Body of pancreas (tissue), 4 donors: ENCODE measurements around the gene SCG2. TPM values are rescaled to one million over a fixed set of nuclear protein-coding genes. Genes with fewer than 3 reads are reported as not detected.

Experiments
- ATAC-seq: fragments of 150-250 bp; one replicate; pipeline ENCODE4 v1.9.1; 2016
- DNase-seq, 4 donors: peaks; one replicate each; pipeline ENCODE4 v3.0.0-alpha.2; 2019
- H3K27ac ChIP-seq, 4 donors: fragments of 200-600 bp; sonication (generic); 1 replicate in 3 of 4; 2 replicates in 1 of 4; pipeline versions ENCODE4 v1.5.1 to v1.6.1; 2016 to 2019; ENCODE audit warnings: mild to moderate bottlenecking in 1 of 4, mixed read lengths in 1 of 4, moderate library complexity in 1 of 4
- H3K27me3 ChIP-seq, 2 donors: fragments of 200-600 bp; sonication (generic); one replicate each; pipeline ENCODE4 v1.6.0; 2016; ENCODE audit warnings: mild to moderate bottlenecking in 1 of 2
- H3K36me3 ChIP-seq, 2 donors: fragments of 200-600 bp; sonication (generic); replicated peaks in 1 of 2; 2 replicates each; pipeline ENCODE4 v1.5.1; 2016; ENCODE audit warnings: low read depth in 2 of 2; ENCODE audit not compliant: insufficient read depth in 1 of 2
- H3K4me1 ChIP-seq: fragments of 200-600 bp; sonication (generic); one replicate; pipeline ENCODE4 v1.6.0; 2016
- H3K4me3 ChIP-seq, 2 donors: fragments of 200-600 bp; sonication (generic); 1 replicate in 1 of 2; 2 replicates in 1 of 2; pipeline ENCODE4 v1.5.1; 2016 to 2019
- H3K9me3 ChIP-seq, 3 donors: fragments of 200-600 bp; sonication (generic); 1 replicate in 2 of 3; 2 replicates in 1 of 3; pipeline ENCODE4 v1.5.1; 2016
- POLR2A ChIP-seq, 3 donors: fragments of 450-650 bp; IDR thresholded peaks; one replicate each; pipeline ENCODE4 v1.6.1; 2016; ENCODE audit warnings: antibody characterized with exemption in 3 of 3, mild to moderate bottlenecking in 2 of 3
- whole genome bisulfite sequencing, 2 donors: methylation state at CpG; one replicate each; pipeline ENCODE4 v1.1.5; 2017; 5-methylcytosine and 5-hydroxymethylcytosine counted together
- intact Hi-C: fragments of 100-400 bp; cut with DNase I; formaldehyde crosslinking; loops from one replicate; pipeline ENCODE4 v1.15.1; 2023
- total RNA-seq, 2 donors: library from RNA; depleted of rRNA; stranded (reverse); fragments of >200 nt; gene quantifications; one replicate each; pipeline ENCODE4 v1.1.0, GENCODE V29; 2016
- TF ChIP-seq, protein P1 (sequence below), 7 experiments: fragments of 450-650 bp in 4 of 7; fragments of 200-600 bp in 3 of 7; sonication (generic) in 3 of 7; IDR thresholded peaks; one replicate each; pipeline ENCODE4 v1.5.1; 2016 to 2019; ENCODE audit warnings: antibody characterized with exemption in 7 of 7

Gene SCG2
- total RNA-seq, 2 donors from 2014 or later: 12.5 to 13.0 TPM

DNA sequence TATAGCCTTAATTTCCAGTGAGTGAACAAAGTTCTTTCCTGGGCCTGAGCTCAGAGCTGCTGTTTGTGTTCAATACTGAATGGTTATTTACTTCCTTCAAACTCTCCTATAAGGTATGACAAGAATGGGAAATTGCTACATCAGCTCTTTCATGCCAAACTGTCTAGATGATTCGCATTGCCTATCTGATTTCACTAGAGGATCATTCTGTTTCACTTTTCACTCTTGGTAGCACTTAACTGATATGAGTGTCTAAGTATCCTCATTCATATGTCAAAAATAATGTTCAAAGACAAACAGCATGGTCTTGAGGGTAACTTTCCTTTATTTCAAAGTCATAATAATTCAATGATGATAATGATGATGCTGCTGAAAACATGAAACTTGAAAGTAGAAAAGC lies 32.9 kb upstream of the SCG2 start:
- Histone ChIP-seq H3K4me1 (no peaks in the 10 kb centered on the region), H3K9me3 (no peaks in the 10 kb centered on the region), H3K4me3 (no peak overlapping the region), H3K27me3 (no peaks in the 10 kb centered on the region), H3K27ac (no peak overlapping the region), H3K36me3 (no peaks in the 10 kb centered on the region)
- intact Hi-C loops: no loop called here
- DNase-seq: no peak
- WGBS, 2 donors: 43 to 47% methylated on average over 1 of the region's 1 CpG
- TF ChIP-seq, protein P1, sequence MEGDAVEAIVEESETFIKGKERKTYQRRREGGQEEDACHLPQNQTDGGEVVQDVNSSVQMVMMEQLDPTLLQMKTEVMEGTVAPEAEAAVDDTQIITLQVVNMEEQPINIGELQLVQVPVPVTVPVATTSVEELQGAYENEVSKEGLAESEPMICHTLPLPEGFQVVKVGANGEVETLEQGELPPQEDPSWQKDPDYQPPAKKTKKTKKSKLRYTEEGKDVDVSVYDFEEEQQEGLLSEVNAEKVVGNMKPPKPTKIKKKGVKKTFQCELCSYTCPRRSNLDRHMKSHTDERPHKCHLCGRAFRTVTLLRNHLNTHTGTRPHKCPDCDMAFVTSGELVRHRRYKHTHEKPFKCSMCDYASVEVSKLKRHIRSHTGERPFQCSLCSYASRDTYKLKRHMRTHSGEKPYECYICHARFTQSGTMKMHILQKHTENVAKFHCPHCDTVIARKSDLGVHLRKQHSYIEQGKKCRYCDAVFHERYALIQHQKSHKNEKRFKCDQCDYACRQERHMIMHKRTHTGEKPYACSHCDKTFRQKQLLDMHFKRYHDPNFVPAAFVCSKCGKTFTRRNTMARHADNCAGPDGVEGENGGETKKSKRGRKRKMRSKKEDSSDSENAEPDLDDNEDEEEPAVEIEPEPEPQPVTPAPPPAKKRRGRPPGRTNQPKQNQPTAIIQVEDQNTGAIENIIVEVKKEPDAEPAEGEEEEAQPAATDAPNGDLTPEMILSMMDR (IDR thresholded peaks at IDR 0.05): no peak
- TF ChIP-seq POLR2A (IDR thresholded peaks at IDR 0.05): no peak
- ATAC-seq: no peak

DNA sequence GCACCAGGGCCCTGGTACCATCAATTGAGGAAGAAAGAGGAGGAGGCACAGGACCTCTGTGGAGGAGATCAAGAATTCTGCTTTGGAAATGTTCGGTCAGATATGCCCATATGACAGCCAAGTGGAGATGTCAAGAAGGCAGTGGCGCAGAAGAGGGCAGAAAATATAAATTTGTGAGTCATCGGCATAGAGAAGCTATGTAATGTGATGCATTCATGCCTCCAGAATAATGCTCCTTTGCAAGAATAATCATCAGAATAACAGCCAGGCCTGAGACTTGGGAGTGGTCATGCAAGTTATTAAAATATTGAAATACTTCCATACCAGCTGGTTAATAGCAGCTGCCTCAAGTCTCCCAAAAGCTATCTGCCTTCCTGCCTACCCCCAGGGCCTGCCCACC lies 32.1 kb upstream of the SCG2 start:
- Histone ChIP-seq H3K4me3 (no peak overlapping the region), H3K27ac (no peak overlapping the region), H3K9me3 (no peaks in the 10 kb centered on the region), H3K27me3 (no peaks in the 10 kb centered on the region), H3K36me3 (no peaks in the 10 kb centered on the region), H3K4me1 (no peaks in the 10 kb centered on the region)
- DNase-seq (no peak), ATAC-seq (no peak)
- intact Hi-C loops: no loop called here
- TF ChIP-seq, protein P1 (IDR thresholded peaks at IDR 0.05): no peak
- TF ChIP-seq POLR2A (IDR thresholded peaks at IDR 0.05): no peak
- 90 to 94% methylated on average over 3 of the region's 3 CpGs for WGBS, 2 donors

DNA sequence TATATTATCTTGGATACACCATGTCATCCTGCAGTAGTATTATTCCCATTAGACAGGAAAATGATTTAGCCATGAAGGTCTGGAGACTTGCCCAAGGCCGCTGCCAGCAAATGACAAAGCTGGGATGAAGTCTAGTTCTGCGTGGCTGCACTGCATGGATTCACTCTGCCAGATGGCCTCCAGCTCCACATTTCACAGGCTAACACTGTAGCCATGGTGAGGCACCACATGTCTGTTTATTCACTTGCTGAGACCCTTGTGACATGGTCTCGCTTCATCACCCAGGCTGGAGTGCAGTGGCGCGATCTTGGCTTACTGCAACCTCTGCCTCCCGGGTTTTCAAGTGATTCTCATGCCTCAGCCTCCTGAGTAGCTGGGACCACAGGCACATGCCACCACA lies 31.5 kb upstream of the SCG2 start:
- Histone ChIP-seq H3K4me3 (no peak overlapping the region), H3K36me3 (no peaks in the 10 kb centered on the region), H3K4me1 (no peaks in the 10 kb centered on the region), H3K27me3 (no peaks in the 10 kb centered on the region), H3K27ac (no peak overlapping the region), H3K9me3 (no peaks in the 10 kb centered on the region)
- ATAC-seq (no peak), DNase-seq (peak in 1 of 4 donors; percentile 5)
- intact Hi-C loops: no loop called here
- TF ChIP-seq, protein P1 (IDR thresholded peaks at IDR 0.05): no peak
- TF ChIP-seq POLR2A (IDR thresholded peaks at IDR 0.05): no peak
- WGBS, 2 donors: 76 to 77% methylated on average over 6 of the region's 6 CpGs

DNA sequence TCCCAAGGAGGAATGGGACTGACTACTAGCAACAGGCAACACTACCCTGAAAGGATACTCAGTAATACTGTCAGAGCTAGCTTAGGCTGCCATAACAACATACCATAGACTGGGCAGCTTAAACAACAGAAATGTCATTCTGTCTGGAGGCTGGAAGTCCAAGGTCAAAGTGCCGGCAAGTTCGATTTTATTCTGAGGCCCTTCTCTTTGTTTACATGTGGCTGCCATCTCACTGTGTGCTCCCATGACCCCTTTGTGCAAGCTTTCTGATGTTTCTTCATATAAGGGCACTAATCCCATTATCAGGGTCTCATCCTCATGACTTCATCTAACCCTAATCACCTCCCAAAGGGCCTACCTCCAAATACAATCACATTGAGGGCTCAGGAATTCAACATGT lies 30.7 kb upstream of the SCG2 start:
- TF ChIP-seq, protein P1 (IDR thresholded peaks at IDR 0.05): no peak
- no peak for TF ChIP-seq POLR2A (IDR thresholded peaks at IDR 0.05)
- intact Hi-C loops: no loop called here
- no peaks in the 10 kb centered on the region for H3K4me1 ChIP-seq
- H3K27ac ChIP-seq: no peak overlapping the region
- H3K27me3 ChIP-seq: no peaks in the 10 kb centered on the region
- WGBS, 2 donors: 28 to 39% methylated on average over 2 of the region's 2 CpGs
- no peaks in the 10 kb centered on the region for H3K36me3 ChIP-seq
- no peaks in the 10 kb centered on the region for H3K9me3 ChIP-seq
- ATAC-seq (no peak), DNase-seq (no peak)
- H3K4me3 ChIP-seq: no peak overlapping the region

DNA sequence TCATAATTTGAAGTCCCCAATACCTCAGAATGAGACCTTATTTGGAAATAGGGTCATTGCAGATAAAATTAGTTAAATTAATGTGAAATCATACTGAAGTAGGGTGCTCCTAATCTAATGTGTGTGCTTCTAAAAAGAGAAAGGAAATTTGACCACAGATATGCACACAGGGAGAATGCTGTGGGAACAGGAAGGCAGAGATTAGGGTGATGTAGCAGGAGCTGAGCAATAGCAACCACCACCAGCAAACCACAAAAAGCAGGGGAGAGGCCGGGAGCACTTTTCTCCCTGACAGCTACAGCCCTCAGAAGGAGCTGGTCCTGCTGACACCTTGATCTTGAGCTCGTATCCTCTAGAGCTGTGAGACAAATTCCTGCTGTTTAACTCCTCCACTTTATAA lies 24.6 kb upstream of the SCG2 start:
- no peak for DNase-seq
- H3K36me3 ChIP-seq: no peaks in the 10 kb centered on the region
- WGBS, 2 donors: 38 to 49% methylated on average over 2 of the region's 2 CpGs

More for the DNA sequence above, 24.6 kb upstream of the SCG2 start:
- no peak overlapping the region for H3K27ac ChIP-seq
- H3K27me3 ChIP-seq: no peaks in the 10 kb centered on the region
- ATAC-seq: no peak
- H3K9me3 ChIP-seq: no peaks in the 10 kb centered on the region
- intact Hi-C loops: no loop called here
- H3K4me3 ChIP-seq: no peak overlapping the region
- TF ChIP-seq POLR2A (IDR thresholded peaks at IDR 0.05): no peak
- TF ChIP-seq, protein P1 (IDR thresholded peaks at IDR 0.05): no peak
- no peaks in the 10 kb centered on the region for H3K4me1 ChIP-seq
